GM18508 (cell line): ENCODE measurements around the gene SCYL1.
"Not testable (repeated sequence)": the region's sequence is repeated elsewhere in the genome, so short reads cannot be mapped to it uniquely, and the experiment has no call there.

Source experiments
- ATAC-seq: cut with Tn5 transposase; IDR thresholded peaks from one replicate; pipeline ENCODE4 v1.9.1; 2021; ENCODE audit warnings: moderate number of reproducible peaks; ENCODE audit not compliant: insufficient read depth, unreplicated experiment

The SCYL1 gene

GRCh38 chr11:65564879-65565559 lies 40.1 kb downstream of the SCYL1 start:
- not testable (repeated sequence) for ATAC-seq

GRCh38 chr11:65565624-65566453 lies 41.0 kb downstream of the SCYL1 start:
- no peak for ATAC-seq

GRCh38 chr11:65569164-65569972 lies 44.5 kb downstream of the SCYL1 start:
- ATAC-seq: no peak

GRCh38 chr11:65569973-65570918 lies 45.4 kb downstream of the SCYL1 start, which contains the start of gene ZNRD2:
Gene ZNRD2, plus strand, starts transcription at chr11:65570477. Its CDS starts 15 bp downstream, at chr11:65570492.
- peak; percentile 41 for ATAC-seq

GRCh38 chr11:65571420-65571819 lies 46.5 kb downstream of the SCYL1 start:
- no peak for ATAC-seq

- no peak for ATAC-seq
These were observed 47.1 kb downstream of the SCYL1 start for GRCh38 chr11:65571940-65572339.

GRCh38 chr11:65572356-65573051 lies 47.6 kb downstream of the SCYL1 start, which contains the start of gene FAM89B:
Gene FAM89B, plus strand, starts transcription at chr11:65572538. Its CDS starts 132 bp downstream, at chr11:65572670.
- ATAC-seq: no peak

- no peak for ATAC-seq
These were observed 48.7 kb downstream of the SCYL1 start for GRCh38 chr11:65573391-65574079.

- no peak for ATAC-seq
These were observed 49.4 kb downstream of the SCYL1 start for GRCh38 chr11:65574109-65574810.

- no peak for ATAC-seq
These were observed 50.1 kb downstream of the SCYL1 start for GRCh38 chr11:65574811-65575567.

- no peak for ATAC-seq
These were observed 50.8 kb downstream of the SCYL1 start, which contains the start of gene EHBP1L1 for GRCh38 chr11:65575568-65576231. Gene EHBP1L1, plus strand, starts transcription at chr11:65576053. Its CDS starts 250 bp downstream, at chr11:65576303.

- ATAC-seq: no peak
These were observed 51.5 kb downstream of the SCYL1 start for GRCh38 chr11:65576232-65576866.

GRCh38 chr11:65576867-65577755 lies 52.2 kb downstream of the SCYL1 start:
- no peak for ATAC-seq

- ATAC-seq: no peak
These were observed 52.9 kb downstream of the SCYL1 start for GRCh38 chr11:65577756-65578109.

- ATAC-seq: no peak
These were observed 53.3 kb downstream of the SCYL1 start for GRCh38 chr11:65578134-65578533.
